Osteocyte (in vitro differentiated cells): ENCODE data around the gene TSPEAR. TPM values are rescaled to one million over a fixed set of nuclear protein-coding genes. Genes with fewer than 3 reads are reported as not detected.

Experiments used
- DNase-seq: peaks from one replicate; pipeline ENCODE4 v3.0.0; 2021; ENCODE audit warnings: mixed read lengths; ENCODE audit not compliant: unreplicated experiment; ENCODE audit errors: extremely low spot score
- H3K27ac Mint-ChIP-seq: one replicate; pipeline ENCODE4 v1.8.0; 2021; ENCODE audit warnings: mild to moderate bottlenecking, mixed read lengths; ENCODE audit not compliant: unreplicated experiment
- H3K27me3 Mint-ChIP-seq: one replicate; pipeline ENCODE4 v1.8.0; 2021; ENCODE audit warnings: mixed read lengths; ENCODE audit not compliant: unreplicated experiment
- H3K36me3 Mint-ChIP-seq: one replicate; pipeline ENCODE4 v1.8.0; 2021; ENCODE audit warnings: mixed read lengths; ENCODE audit not compliant: unreplicated experiment
- H3K4me1 Mint-ChIP-seq: one replicate; pipeline ENCODE4 v1.8.0; 2021; ENCODE audit warnings: mixed read lengths; ENCODE audit not compliant: unreplicated experiment
- H3K4me3 Mint-ChIP-seq: one replicate; pipeline ENCODE4 v1.8.0; 2021; ENCODE audit warnings: mild to moderate bottlenecking, moderate library complexity, mixed read lengths; ENCODE audit not compliant: unreplicated experiment
- H3K9me3 Mint-ChIP-seq: one replicate; pipeline ENCODE4 v1.8.0; 2021; ENCODE audit warnings: mixed read lengths; ENCODE audit not compliant: unreplicated experiment
- total RNA-seq: library from RNA; stranded (reverse); gene quantifications from 2 replicates; pipeline ENCODE4 v1.2.1, GENCODE V29; 2021
- TF ChIP-seq, protein P1 (sequence below): fragments of 200-600 bp; sonication (generic); IDR thresholded peaks from 2 replicates; pipeline ENCODE4 v1.5.0; 2021; ENCODE audit warnings: antibody characterized with exemption, mild to moderate bottlenecking, moderate library complexity

TSPEAR gene
- total RNA-seq, 1 donor from 2014 or later: not detected

DNA sequence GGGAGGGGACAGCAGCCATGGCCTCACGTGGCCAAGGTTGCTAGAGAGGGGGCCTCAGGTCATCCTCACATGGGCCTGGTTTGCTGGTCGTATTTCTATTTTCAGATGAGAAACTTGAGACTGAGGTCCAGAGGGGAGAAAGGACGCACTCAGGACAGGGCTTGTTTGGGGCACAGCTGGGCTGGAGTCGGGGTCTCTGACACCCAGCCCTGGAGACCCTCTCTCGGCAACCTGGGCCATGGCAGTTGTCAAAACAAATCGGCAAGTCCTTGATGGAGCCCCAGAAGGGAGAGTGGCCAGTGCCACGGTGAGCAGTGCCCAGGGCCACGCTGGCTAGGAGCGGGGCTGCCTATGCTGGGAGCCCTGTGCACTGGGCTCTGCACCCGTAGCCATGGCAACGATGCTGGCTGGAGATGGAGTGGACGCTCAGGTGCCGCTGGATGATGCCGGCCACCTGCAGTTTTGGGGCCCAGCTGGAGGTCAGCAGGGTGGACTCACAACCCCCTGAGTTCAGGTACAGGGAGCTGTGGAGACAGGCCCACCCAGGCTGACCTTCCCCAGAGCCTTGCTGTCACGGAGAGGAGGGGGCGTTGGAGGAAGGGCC, 244.9 kb downstream of the TSPEAR start:
- DNase-seq: no peak
- Mint-ChIP-seq H3K36me3 (no peaks in the 10 kb centered on the region), H3K27me3 (peaks cover 5% of the 10 kb centered on the region), H3K4me1 (no peaks in the 10 kb centered on the region), H3K27ac (no peak overlapping the region), H3K4me3 (no peak overlapping the region), H3K9me3 (no peaks in the 10 kb centered on the region)
- TF ChIP-seq, protein P1, sequence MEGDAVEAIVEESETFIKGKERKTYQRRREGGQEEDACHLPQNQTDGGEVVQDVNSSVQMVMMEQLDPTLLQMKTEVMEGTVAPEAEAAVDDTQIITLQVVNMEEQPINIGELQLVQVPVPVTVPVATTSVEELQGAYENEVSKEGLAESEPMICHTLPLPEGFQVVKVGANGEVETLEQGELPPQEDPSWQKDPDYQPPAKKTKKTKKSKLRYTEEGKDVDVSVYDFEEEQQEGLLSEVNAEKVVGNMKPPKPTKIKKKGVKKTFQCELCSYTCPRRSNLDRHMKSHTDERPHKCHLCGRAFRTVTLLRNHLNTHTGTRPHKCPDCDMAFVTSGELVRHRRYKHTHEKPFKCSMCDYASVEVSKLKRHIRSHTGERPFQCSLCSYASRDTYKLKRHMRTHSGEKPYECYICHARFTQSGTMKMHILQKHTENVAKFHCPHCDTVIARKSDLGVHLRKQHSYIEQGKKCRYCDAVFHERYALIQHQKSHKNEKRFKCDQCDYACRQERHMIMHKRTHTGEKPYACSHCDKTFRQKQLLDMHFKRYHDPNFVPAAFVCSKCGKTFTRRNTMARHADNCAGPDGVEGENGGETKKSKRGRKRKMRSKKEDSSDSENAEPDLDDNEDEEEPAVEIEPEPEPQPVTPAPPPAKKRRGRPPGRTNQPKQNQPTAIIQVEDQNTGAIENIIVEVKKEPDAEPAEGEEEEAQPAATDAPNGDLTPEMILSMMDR: no peak

DNA sequence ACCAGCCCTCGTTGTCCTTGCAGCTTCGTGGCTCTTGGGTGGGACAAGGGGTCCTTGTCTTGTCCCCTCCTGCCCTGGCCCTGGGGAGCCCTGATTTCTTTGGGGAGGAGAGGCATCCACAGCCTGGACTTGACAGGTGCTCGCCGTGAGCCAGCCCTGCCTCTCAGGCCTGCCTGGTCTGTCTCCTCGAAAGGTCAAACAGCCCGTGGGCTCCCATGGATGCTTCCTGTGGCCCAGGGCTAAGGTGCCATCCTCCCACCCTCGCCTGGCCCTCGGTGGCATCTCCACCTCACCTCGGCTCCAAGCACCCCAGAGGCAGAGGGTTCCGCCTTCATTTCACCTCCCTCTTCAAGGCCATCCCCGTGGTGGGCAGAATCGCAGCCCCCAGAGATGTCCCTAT, 247.0 kb downstream of the TSPEAR start:
- H3K4me3 Mint-ChIP-seq: no peak overlapping the region
- TF ChIP-seq, protein P1: no peak
- peaks cover 2% of the 10 kb centered on the region for H3K27me3 Mint-ChIP-seq
- no peak for DNase-seq
- H3K27ac Mint-ChIP-seq: no peak overlapping the region
- no peaks in the 10 kb centered on the region for H3K9me3 Mint-ChIP-seq
- H3K36me3 Mint-ChIP-seq: no peaks in the 10 kb centered on the region
- H3K4me1 Mint-ChIP-seq: no peaks in the 10 kb centered on the region

DNA sequence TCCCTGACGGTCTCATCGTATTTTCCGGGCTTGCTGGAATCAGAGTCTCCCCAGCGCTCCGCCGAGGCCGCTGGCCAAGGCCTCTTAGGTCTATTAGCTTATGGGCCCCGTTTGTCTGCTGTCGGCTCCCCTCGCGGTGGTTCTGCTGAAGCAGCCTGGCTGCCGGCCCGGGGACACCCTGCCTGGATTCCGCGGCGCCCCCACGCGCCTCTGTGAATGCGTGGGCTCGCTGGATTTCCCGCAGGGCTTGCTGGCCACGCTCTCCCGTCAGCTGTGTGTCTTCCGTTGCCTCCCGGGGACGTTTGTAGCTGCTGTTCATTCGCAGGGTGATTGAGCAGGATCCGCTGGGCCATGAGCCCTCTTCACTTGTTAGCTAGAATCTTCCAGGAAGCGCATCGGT, 247.6 kb downstream of the TSPEAR start:
- TF ChIP-seq, protein P1: no peak
- peaks cover under 1% of the 10 kb centered on the region for H3K27me3 Mint-ChIP-seq
- no peaks in the 10 kb centered on the region for H3K4me1 Mint-ChIP-seq
- no peaks in the 10 kb centered on the region for H3K36me3 Mint-ChIP-seq
- H3K4me3 Mint-ChIP-seq: no peak overlapping the region
- H3K9me3 Mint-ChIP-seq: no peaks in the 10 kb centered on the region
- H3K27ac Mint-ChIP-seq: no peak overlapping the region
- DNase-seq: no peak

DNA sequence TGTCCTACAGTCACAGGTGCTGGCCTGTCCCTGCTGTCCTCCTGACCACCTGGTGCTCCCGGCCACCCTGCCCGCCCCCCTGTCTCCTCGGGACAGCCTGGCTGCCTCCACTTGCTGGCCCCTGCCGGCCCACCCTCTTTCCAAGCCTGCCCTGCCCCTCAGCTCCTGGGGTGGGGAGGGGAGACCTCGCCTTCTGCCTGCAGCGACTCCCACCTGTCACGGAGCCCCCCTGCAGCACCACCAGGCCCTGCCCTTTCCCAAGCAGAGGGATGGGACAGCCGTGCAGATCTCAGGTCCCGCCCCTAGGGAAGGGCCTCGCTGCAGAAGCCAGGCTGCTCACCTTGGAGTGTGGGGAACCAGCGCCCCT, 248.6 kb downstream of the TSPEAR start:
- Mint-ChIP-seq H3K27ac (no peak overlapping the region), H3K27me3 (no peaks in the 10 kb centered on the region), H3K4me1 (no peaks in the 10 kb centered on the region), H3K4me3 (no peak overlapping the region), H3K36me3 (no peaks in the 10 kb centered on the region), H3K9me3 (no peaks in the 10 kb centered on the region)
- TF ChIP-seq, protein P1: no peak
- DNase-seq: no peak

DNA sequence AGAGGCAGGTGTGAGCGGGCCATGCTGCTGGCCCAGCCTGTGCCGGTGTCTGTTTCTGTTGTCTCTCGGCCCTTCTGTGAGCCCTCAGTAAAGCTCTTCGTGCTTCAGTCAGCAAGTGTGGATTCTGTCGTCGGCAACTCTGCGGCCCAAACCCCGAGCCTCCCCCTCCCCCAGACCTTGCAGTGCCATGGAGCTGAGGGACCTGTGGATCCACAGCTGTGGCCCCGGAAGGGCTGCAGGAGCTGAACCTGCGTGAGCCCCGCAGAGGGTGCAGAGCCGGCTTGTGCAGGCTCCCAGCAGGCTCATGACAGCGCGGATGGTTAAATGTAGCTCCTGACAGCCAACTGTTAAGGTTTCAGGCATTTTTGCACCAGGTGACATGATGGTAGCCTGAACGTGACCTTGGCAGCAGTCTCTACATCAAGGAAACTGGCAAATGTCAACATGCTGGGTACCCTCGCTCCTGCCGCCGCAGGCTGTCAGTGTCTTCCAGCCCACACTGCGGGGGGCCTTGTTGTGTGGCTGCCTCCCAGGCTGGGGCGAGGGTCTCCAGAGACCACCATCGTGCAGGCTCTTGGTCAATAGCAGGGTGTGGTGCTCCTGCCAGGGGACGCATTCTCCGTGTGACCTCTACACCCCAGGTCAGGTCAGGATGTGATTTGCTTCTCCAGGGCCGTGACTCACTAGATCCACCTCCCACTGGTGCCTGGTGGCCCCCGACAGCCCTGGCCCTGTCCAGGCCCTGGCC, 249.1 kb downstream of the TSPEAR start:
- DNase-seq: no peak
- Mint-ChIP-seq H3K9me3 (no peaks in the 10 kb centered on the region), H3K36me3 (no peaks in the 10 kb centered on the region)

More for the DNA sequence above, 249.1 kb downstream of the TSPEAR start:
- no peaks in the 10 kb centered on the region for H3K27me3 Mint-ChIP-seq
- no peak overlapping the region for H3K4me3 Mint-ChIP-seq
- TF ChIP-seq, protein P1: no peak
- H3K4me1 Mint-ChIP-seq: no peaks in the 10 kb centered on the region
- no peak overlapping the region for H3K27ac Mint-ChIP-seq
